ENCODE data around the gene HDHD2.
A peak's percentile ranks its signal among the peaks of the same experiment; 100 is the strongest.

The HDHD2 gene

DNA sequence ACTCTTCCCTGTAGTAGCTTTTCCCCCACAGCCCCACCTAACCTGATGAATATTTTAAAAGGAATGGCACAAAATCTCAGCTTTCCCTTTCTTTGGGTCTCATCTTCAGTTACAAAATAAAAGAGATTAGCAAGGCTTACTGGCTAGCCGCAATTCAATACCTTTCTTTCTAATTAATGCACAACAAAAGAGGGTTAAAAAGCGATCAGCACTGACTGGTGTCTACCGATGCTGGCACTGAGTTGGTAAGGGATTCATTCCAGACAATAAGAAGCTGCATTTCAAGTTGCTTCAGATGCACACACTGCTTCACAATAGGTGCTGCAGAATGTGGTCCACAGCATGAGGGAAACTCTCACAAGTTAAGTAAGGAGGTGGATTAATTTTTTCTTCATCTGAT, 41.9 kb downstream of the HDHD2 start:
- Histone ChIP-seq H3K79me2 (ENCODE audit: insufficient read depth, low read length) (no peaks in the 10 kb centered on the region), H3K9me3 (ENCODE audit: insufficient read depth, low read length) (no peaks in the 10 kb centered on the region), H3K4me2 (ENCODE audit: low read depth, low read length, poor library complexity, severe bottlenecking) (no peak overlapping the region), H3K27ac (ENCODE audit: low read depth, low read length) (no peak overlapping the region), H3K9me2 (replicated peaks; ENCODE audit: insufficient read depth, low read length) (no peaks in the 10 kb centered on the region), H2AFZ (ENCODE audit: low read depth, low read length, severe bottlenecking) (no peak overlapping the region), H3K9ac (ENCODE audit: low read length) (no peak overlapping the region), H3K4me3 (ENCODE audit: insufficient read depth, low read length, poor library complexity, severe bottlenecking) (no peak overlapping the region), H4K20me1 (ENCODE audit: low read depth, low read length) (no peaks in the 10 kb centered on the region), H3F3A (ENCODE audit: insufficient read depth) (no peaks in the 10 kb centered on the region), H3K27me3 (ENCODE audit: low read length) (no peaks in the 10 kb centered on the region), H3K36me3 (ENCODE audit: low read length) (peaks cover 5% of the 10 kb centered on the region; the same call in 1 of the 2 replicates)
- TF ChIP-seq EZH2phosphoT487 (conservative IDR thresholded peaks at IDR 0.05; ENCODE audit: low read length), result no peak
- TF ChIP-seq, protein P1, sequence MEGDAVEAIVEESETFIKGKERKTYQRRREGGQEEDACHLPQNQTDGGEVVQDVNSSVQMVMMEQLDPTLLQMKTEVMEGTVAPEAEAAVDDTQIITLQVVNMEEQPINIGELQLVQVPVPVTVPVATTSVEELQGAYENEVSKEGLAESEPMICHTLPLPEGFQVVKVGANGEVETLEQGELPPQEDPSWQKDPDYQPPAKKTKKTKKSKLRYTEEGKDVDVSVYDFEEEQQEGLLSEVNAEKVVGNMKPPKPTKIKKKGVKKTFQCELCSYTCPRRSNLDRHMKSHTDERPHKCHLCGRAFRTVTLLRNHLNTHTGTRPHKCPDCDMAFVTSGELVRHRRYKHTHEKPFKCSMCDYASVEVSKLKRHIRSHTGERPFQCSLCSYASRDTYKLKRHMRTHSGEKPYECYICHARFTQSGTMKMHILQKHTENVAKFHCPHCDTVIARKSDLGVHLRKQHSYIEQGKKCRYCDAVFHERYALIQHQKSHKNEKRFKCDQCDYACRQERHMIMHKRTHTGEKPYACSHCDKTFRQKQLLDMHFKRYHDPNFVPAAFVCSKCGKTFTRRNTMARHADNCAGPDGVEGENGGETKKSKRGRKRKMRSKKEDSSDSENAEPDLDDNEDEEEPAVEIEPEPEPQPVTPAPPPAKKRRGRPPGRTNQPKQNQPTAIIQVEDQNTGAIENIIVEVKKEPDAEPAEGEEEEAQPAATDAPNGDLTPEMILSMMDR (IDR thresholded peaks at IDR 0.05; ENCODE audit: insufficient read depth, low read length, poor library complexity, severe bottlenecking), result no peak

DNA sequence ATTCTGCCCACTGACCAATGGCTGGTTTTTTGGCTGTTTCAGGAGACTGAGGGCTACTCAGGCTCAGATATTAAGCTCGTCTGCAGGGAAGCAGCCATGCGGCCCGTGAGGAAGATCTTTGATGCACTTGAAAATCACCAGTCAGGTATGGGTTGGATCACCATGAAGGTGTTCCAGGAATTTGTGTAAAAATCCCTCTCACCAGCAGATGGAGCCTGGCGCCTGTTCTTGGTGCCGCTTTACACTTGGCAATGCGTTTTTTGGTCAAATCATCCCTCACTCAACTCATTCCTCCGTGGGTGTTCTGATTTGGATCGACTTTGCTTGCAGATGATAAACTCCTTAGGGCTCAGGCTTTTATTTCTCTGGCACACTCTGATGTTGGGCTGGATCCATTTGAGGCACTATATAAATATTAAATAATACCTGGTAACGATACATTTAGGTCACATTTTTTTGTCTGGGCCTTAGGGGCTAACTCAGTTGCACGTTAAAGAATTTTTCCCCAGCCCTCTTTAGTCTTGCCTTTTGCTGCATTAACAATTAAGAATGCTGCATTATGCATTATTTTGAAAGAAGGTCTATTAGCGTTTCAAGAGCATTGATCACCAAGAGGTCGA, 50.0 kb downstream of the HDHD2 start:
- H3K4me3 ChIP-seq (ENCODE audit: insufficient read depth, low read length, poor library complexity, severe bottlenecking), result no peak overlapping the region
- TF ChIP-seq, protein P1 (IDR thresholded peaks at IDR 0.05; ENCODE audit: insufficient read depth, low read length, poor library complexity, severe bottlenecking), result peak; percentile 53
- no peak for TF ChIP-seq EZH2phosphoT487 (conservative IDR thresholded peaks at IDR 0.05; ENCODE audit: low read length)
- H2AFZ ChIP-seq (ENCODE audit: low read depth, low read length, severe bottlenecking), result no peak overlapping the region
- H3K9me3 ChIP-seq (ENCODE audit: insufficient read depth, low read length), result no peaks in the 10 kb centered on the region
- H4K20me1 ChIP-seq (ENCODE audit: low read depth, low read length), result no peaks in the 10 kb centered on the region
- no peaks in the 10 kb centered on the region for H3K36me3 ChIP-seq (ENCODE audit: low read length)
- no peak overlapping the region for H3K9ac ChIP-seq (ENCODE audit: low read length)
- no peak overlapping the region for H3K27ac ChIP-seq (ENCODE audit: low read depth, low read length)
- H3K4me2 ChIP-seq (ENCODE audit: low read depth, low read length, poor library complexity, severe bottlenecking), result no peak overlapping the region
- no peaks in the 10 kb centered on the region for H3F3A ChIP-seq (ENCODE audit: insufficient read depth)
- no peaks in the 10 kb centered on the region for H3K9me2 ChIP-seq (replicated peaks; ENCODE audit: insufficient read depth, low read length)
- H3K27me3 ChIP-seq (ENCODE audit: low read length), result no peaks in the 10 kb centered on the region
- H3K79me2 ChIP-seq (ENCODE audit: insufficient read depth, low read length), result no peaks in the 10 kb centered on the region

GRCh38 chr18:47095810-47096209, 54.5 kb downstream of the HDHD2 start:
- Histone ChIP-seq H3K9me2 (replicated peaks; ENCODE audit: insufficient read depth, low read length) (no peaks in the 10 kb centered on the region), H3K27ac (ENCODE audit: low read depth, low read length) (no peak overlapping the region), H3K9me3 (ENCODE audit: insufficient read depth, low read length) (no peaks in the 10 kb centered on the region), H2AFZ (ENCODE audit: low read depth, low read length, severe bottlenecking) (no peak overlapping the region), H3K36me3 (ENCODE audit: low read length) (no peaks in the 10 kb centered on the region), H3K79me2 (ENCODE audit: insufficient read depth, low read length) (no peaks in the 10 kb centered on the region), H3K4me2 (ENCODE audit: low read depth, low read length, poor library complexity, severe bottlenecking) (no peak overlapping the region), H3K4me3 (ENCODE audit: insufficient read depth, low read length, poor library complexity, severe bottlenecking) (no peak overlapping the region), H4K20me1 (ENCODE audit: low read depth, low read length) (no peaks in the 10 kb centered on the region), H3F3A (ENCODE audit: insufficient read depth) (no peaks in the 10 kb centered on the region), H3K9ac (ENCODE audit: low read length) (no peak overlapping the region), H3K27me3 (ENCODE audit: low read length) (no peaks in the 10 kb centered on the region)
- TF ChIP-seq EZH2phosphoT487 (conservative IDR thresholded peaks at IDR 0.05; ENCODE audit: low read length), result no peak
- TF ChIP-seq, protein P1 (IDR thresholded peaks at IDR 0.05; ENCODE audit: insufficient read depth, low read length, poor library complexity, severe bottlenecking), result no peak
